Measurements from ENCODE around the gene ICA1.
"Not testable (repeated sequence)": the region's sequence is repeated elsewhere in the genome, so short reads cannot be mapped to it uniquely, and the experiment has no call there.

ICA1 gene

GRCh38 chr7:8261711-8262695 is at the start of gene ICA1:
Gene ICA1, minus strand, starts transcription at chr7:8262167. Its CDS starts 26,241 bp downstream, at chr7:8235926.
- FAIRE-seq: no peak

DNA sequence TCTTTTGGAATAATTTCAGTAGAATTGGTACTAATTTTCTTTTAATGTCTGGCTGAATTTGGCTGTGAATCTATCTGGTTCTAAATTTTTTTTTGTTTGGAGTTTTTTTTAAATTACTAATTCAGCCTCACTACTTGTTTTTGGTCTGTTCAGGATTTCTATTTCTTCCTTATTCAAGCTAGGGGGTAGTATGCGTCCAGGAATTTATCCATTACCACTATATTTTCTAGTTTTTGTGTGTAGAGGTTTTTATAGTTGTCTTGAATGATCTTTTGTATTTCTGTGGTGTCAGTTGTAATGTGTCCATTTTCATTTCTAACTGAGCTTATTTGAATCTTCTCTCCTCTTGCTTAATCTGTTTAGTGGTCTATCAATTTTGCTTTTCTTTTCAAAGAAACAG is 48.9 kb upstream of the ICA1 start:
- no peak for FAIRE-seq

DNA sequence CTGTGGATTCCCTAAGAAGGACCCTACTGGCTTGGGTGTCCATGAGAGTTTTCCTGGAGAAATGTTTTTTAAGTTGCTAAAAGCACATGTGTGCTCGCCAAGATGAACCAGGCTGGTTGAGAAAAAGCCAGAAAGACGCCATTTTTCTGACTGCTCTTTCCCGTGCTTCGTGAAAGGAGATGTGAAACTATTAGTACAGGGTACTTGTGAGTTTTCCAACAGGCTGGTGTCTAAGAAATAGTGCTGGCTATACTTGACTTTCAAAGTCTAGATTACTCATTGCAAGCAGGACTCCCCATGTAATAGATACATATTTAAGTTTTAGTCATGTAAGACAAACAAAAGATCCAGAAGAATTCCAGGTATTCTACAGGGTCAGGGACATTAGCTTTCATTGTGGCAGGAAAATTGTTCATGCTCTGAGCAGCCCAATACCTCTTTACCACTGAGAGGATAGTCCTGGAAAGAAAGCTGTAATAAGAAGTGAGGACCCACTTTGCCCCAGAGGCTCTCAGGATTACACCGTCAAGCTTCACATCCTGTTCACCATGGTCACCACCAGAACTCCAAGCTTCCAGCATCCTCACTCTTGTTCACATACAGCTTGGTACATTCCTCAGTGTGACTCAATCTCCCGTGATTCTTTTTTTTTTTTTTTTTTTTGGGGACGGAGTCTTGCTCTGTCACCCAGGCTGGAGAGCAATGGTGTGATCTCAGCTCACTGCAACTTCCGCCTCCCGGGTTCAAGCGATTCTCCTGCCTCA is 43.8 kb upstream of the ICA1 start:
- no peak for FAIRE-seq

DNA sequence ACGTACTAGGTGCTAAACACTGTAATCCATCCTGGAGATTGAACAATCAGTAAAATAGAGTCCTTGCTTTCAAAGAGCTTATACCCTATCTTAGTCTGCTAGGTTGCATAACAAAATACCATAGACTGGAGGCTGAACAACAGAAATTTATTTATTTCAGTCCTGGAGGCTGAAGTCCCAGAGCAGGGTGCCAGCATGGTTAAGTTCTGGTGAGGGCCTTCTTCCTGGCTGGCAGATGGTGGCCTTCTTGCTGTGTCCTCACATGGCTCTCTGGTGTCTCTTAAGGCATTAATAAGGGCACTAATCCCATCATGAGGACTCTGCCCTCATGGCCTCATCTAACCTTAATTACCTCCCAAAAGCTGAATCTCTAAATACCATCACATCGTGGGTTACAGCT is 43.1 kb upstream of the ICA1 start:
- no peak for FAIRE-seq

DNA sequence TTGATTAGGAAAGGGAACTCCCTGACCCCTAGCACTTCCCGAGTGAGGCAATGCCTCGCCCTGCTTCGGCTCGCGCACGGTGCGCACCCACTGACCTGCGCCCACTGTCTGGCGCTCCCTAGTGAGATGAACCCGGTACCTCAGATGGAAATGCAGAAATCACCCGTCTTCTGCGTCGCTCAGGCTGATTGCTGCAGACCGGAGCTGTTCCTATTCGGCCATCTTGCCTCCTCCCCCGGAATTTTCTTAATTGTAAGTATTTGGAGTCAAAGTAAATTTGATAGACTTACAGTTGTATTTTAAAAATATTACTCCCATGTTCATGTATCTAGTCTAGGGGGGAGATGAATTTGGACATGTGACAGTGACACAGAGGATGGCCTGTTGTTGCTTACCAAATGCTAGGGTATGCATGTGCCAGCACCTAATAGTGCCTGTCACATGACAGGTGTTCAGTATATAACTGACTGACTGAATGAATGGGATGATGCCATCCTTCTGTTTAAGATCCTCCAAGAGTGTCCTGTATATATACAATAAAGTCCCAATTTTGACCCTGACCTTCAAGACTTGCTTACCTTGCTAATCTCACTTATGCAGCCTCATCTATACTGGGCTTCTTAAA is 42.0 kb upstream of the ICA1 start:
- no peak for FAIRE-seq

DNA sequence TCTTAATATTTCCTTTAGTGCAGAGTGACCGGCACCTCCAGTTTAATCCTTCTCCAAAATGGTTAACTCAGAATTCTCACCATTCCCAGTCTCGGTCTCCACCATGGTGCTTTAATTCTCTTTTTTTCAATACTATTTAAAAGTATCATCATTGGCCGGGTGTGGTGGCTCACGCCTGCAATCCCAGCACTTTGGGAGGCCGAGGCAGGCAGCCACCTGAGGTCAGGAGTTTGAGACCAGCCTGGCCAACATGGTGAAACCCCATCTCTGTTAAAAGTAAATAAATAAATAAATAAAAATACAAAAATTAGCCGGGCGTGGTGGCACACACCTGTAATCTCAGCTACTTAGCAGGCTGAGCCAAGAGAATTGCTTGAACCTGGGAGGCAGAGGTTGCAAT is 35.1 kb upstream of the ICA1 start:
- FAIRE-seq: not testable (repeated sequence)

DNA sequence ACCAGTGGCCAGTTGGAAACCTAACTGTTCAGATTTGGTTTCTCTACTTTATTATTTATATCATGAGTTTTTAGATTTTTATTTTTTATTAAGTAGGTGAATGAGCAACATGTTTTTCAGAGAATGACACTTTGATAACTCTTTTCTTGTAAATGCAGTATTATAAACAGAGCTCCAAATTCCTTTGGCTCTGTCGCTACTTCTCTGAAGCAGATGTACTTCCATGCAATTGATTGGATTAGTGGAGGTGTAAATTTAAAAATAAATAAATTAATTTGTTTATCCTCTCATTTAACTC is 34.3 kb upstream of the ICA1 start:
- no peak for FAIRE-seq

- peak; percentile 90 for FAIRE-seq
Measured at GRCh38 chr7:8295638-8296361, 33.8 kb upstream of the ICA1 start.

- FAIRE-seq: no peak
Measured at GRCh38 chr7:8291397-8292141, 29.6 kb upstream of the ICA1 start.

GRCh38 chr7:8290645-8291308 is 28.8 kb upstream of the ICA1 start:
- FAIRE-seq: no peak

DNA sequence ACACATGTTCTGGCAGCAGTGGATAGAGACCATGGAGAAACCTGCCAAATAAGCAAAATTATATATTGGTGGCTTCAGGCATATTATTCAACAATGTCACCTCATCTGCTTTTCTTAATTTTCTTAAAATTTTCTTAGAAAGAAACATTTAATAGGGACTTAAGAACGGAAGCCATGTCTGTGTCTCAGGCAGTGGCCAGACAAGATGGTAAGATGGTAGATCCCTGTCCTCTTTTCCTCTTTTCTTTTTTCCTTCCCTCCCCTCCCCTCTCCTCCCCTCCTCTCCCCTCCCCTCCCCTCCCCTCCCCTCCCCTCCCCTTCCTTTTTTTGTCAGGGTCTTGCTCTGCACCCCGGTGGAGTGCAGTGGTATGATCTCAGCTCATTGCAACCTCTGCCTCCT is 24.2 kb upstream of the ICA1 start:
- no peak for FAIRE-seq

DNA sequence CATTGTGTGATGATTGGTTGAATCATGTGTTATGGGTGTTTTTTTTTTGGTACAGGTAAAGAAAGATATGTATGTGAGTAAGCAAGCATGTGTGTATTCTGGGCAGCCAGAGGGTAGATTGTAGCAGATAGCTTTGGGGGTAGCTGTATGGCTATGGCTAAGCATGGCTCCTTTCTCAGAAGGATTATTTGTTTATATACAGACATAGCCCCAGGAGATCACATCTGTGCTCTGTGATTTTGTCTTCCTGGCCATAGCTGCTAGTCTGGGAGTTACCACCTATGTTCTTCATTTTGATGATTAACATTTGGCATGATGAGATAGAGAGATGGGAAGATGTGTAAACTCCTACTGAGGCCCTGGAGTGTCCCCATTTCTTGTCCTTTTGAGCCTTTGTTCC is 23.2 kb upstream of the ICA1 start:
- no peak for FAIRE-seq

- no peak for FAIRE-seq
Measured at GRCh38 chr7:8284606-8285005, 22.6 kb upstream of the ICA1 start.

DNA sequence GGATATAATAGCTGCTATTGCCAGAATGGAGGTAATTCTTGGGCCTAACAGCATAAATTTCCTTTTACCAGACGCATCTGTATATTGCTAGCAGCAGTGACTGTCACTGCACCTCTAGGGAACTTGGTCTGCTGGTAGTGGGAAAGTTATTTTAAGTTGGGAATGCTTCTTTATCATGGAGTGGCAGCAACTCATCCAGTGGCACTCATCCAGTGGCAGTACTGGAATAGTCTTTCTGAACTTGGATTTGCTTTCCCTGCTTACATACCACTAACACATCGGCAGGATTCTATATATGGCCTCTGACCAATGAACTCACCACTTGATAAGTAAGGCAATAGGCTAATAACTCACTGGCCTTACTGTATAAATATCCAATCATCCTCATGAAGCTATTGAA is 22.0 kb upstream of the ICA1 start:
- no peak for FAIRE-seq

DNA sequence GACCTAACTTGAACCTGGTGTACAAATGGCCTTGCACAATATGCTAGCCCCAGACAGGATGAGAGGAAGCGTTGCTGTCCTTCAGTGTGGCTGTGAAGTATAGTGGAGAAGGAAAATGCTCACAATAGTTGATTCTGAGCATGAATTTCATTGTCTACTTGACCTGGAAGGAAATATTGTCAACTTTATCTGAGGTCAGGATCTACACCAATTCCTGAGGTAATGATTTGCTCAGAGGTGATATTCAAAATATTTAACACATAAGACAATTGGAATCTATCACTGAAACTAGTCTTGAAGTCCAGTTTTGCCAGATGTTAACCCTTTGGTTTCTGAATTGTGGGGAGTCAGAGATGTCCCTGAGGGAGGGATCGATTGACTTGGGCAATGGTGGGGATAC is 20.9 kb upstream of the ICA1 start:
- FAIRE-seq: no peak

DNA sequence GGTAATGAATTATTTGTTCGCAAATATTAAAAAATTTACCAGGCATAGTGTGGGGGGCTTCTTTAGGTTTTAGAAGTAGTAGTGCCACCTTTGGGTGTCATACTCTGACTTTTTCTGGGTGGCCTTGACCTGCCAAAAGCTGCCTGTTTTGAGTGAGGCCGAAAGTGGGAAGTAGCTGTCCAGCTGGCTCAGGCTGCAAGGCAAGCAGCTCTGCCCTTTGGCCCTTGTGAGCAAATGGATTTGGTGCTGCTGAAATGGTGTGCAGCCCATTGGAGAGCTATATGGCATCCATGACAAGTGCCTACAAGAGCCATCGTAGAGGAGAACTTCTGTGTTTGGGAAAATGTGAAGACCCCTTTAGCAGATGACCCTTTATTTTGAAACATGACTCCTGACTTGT is 20.2 kb upstream of the ICA1 start:
- FAIRE-seq: no peak

DNA sequence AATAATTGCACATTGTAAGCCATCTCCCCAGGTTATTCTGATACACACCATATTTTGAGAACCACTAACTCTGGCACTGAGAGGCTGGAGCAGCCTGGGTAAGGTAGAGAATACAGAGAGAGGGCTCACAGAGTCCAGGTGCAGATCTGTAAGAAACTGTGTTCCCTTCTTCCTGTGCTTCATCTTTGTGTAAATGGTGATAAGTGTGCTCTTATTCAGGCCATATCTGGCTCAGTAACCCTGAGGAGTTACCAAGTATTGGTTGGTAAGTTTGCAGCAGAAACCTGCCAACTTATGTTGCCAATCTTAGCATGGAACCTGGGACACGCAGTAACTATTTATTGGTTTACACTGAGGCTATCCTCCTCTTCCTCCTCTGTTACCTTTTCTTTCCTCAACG is 16.2 kb upstream of the ICA1 start:
- FAIRE-seq: no peak

- no peak for FAIRE-seq
Measured at GRCh38 chr7:8277394-8277982, 15.5 kb upstream of the ICA1 start.

GRCh38 chr7:8274589-8274988 is 12.6 kb upstream of the ICA1 start:
- FAIRE-seq: no peak

GRCh38 chr7:8271960-8272359 is 10.0 kb upstream of the ICA1 start:
- no peak for FAIRE-seq

- no peak for FAIRE-seq
Measured at GRCh38 chr7:8263048-8263447, 1.1 kb upstream of the ICA1 start.

All from endometrium (tissue), 2 donors.